Trophoblast cell (in vitro differentiated cells and primary cell): ENCODE measurements around the gene DDX42.

Experiments used
- DNase-seq, 2 donors: peaks; one replicate each; pipeline ENCODE4 v3.0.0-alpha.2; 2016
- H2AFZ ChIP-seq: 2 replicates; pipeline ENCODE4 v1.6.1; 2013; ENCODE audit warnings: low read length, moderate library complexity, mild to moderate bottlenecking; ENCODE audit not compliant: insufficient read depth, poor library complexity
- H2AK5ac ChIP-seq: 2 replicates; pipeline ENCODE4 v1.6.1; 2013; ENCODE audit warnings: mild to moderate bottlenecking, low read length
- H2BK120ac ChIP-seq: 2 replicates; pipeline ENCODE4 v1.6.1; 2013; ENCODE audit warnings: low read length, mild to moderate bottlenecking, moderate library complexity; ENCODE audit not compliant: insufficient read depth, poor library complexity
- H2BK12ac ChIP-seq: 2 replicates; pipeline ENCODE4 v1.6.1; 2013; ENCODE audit warnings: mild to moderate bottlenecking, low read length, moderate library complexity
- H2BK5ac ChIP-seq: 2 replicates; pipeline ENCODE4 v1.6.1; 2013; ENCODE audit warnings: low read length, low read depth, moderate library complexity, mild to moderate bottlenecking; ENCODE audit not compliant: poor library complexity
- H3K14ac ChIP-seq: 2 replicates; pipeline ENCODE4 v1.6.1; 2013; ENCODE audit warnings: mild to moderate bottlenecking, low read length
- H3K18ac ChIP-seq: 2 replicates; pipeline ENCODE4 v1.6.1; 2013; ENCODE audit warnings: mild to moderate bottlenecking, low read length
- H3K23ac ChIP-seq: 2 replicates; pipeline ENCODE4 v1.6.1; 2013; ENCODE audit warnings: low read length
- H3K27ac ChIP-seq: 2 replicates; pipeline ENCODE4 v1.5.1; 2013; ENCODE audit warnings: low read depth, mild to moderate bottlenecking, inconsistent platforms, low read length, moderate library complexity
- H3K27me3 ChIP-seq: 2 replicates; pipeline ENCODE4 v1.6.1; 2013; ENCODE audit warnings: inconsistent platforms, mild to moderate bottlenecking, low read length, moderate library complexity; ENCODE audit not compliant: insufficient read depth
- H3K36me3 ChIP-seq, 2 experiments: 1 replicate in 1 of 2; 2 replicates in 1 of 2; pipeline ENCODE4 v1.6.1; 2013; ENCODE audit warnings: low read length in 2 of 2, mild to moderate bottlenecking in 2 of 2, moderate library complexity in 1 of 2; ENCODE audit not compliant: insufficient read depth in 2 of 2, control insufficient read depth in 1 of 2
- H3K4ac ChIP-seq: 2 replicates; pipeline ENCODE4 v1.6.1; 2013; ENCODE audit warnings: low read depth, mild to moderate bottlenecking, low read length, moderate library complexity
- H3K4me1 ChIP-seq, 2 experiments: 1 replicate in 1 of 2; 2 replicates in 1 of 2; pipeline ENCODE4 v1.6.1; 2013; ENCODE audit warnings: low read length in 2 of 2, mild to moderate bottlenecking in 2 of 2, moderate library complexity in 1 of 2; ENCODE audit not compliant: insufficient read depth in 2 of 2, control insufficient read depth in 1 of 2
- H3K4me2 ChIP-seq: 2 replicates; pipeline ENCODE4 v1.6.1; 2013; ENCODE audit warnings: inconsistent platforms, mild to moderate bottlenecking, low read length, moderate library complexity
- H3K4me3 ChIP-seq: 2 replicates; pipeline ENCODE4 v1.5.1; 2013; ENCODE audit warnings: mild to moderate bottlenecking, low read depth, low read length, inconsistent platforms
- H3K79me1 ChIP-seq: one replicate; pipeline ENCODE4 v1.6.1; 2013; ENCODE audit warnings: low read length
- H3K79me2 ChIP-seq: 2 replicates; pipeline ENCODE4 v1.6.1; 2013; ENCODE audit warnings: low read length, mild to moderate bottlenecking; ENCODE audit not compliant: control insufficient read depth, insufficient read depth, poor library complexity
- H3K9ac ChIP-seq: 2 replicates; pipeline ENCODE4 v1.6.1; 2013; ENCODE audit warnings: mild to moderate bottlenecking, low read length
- H3K9me3 ChIP-seq: 2 replicates; pipeline ENCODE4 v1.6.1; 2013; ENCODE audit warnings: low read depth, mild to moderate bottlenecking, control low read depth, inconsistent platforms, low read length; ENCODE audit not compliant: insufficient read depth
- H4K12ac ChIP-seq: 2 replicates; pipeline ENCODE4 v1.6.1; 2013; ENCODE audit warnings: low read depth, mild to moderate bottlenecking, low read length, moderate library complexity
- H4K8ac ChIP-seq: 2 replicates; pipeline ENCODE4 v1.6.1; 2013; ENCODE audit warnings: low read depth, mild to moderate bottlenecking, low read length, moderate library complexity
- H4K91ac ChIP-seq: one replicate; pipeline ENCODE4 v1.6.1; 2013; ENCODE audit warnings: low read depth, mild to moderate bottlenecking, low read length, moderate library complexity
- WGBS: extraction: QIAGEN DNeasy Blood & Tissue Kit; methylation state at CpG from one replicate; pipeline ENCODE4 v1.1.7; 2013; ENCODE audit warnings: missing lambda C conversion rate; ENCODE audit not compliant: insufficient read length, insufficient coverage; ENCODE audit errors: extremely low coverage; 5-methylcytosine and 5-hydroxymethylcytosine counted together

DDX42 gene

GRCh38 chr17:63809970-63810369 lies 36.0 kb downstream of the DDX42 start:
- Histone ChIP-seq H2AFZ (no peak overlapping the region), H2BK120ac (no peak overlapping the region), H3K36me3 (peaks cover 36 to 59% of the 10 kb centered on the region in 2 experiments), H3K23ac (no peak overlapping the region), H3K79me1 (no peaks in the 10 kb centered on the region), H2BK12ac (no peak overlapping the region), H2AK5ac (no peak overlapping the region), H4K91ac (no peak overlapping the region), H3K27ac (no peak overlapping the region), H3K4me1 (no peaks in the 10 kb centered on the region), H3K14ac (no peak overlapping the region), H3K9ac (no peak overlapping the region), H3K9me3 (no peaks in the 10 kb centered on the region), H3K4me2 (no peak overlapping the region), H4K8ac (no peak overlapping the region), H4K12ac (no peak overlapping the region), H3K18ac (no peak overlapping the region), H3K79me2 (no peaks in the 10 kb centered on the region), H2BK5ac (no peak overlapping the region), H3K27me3 (no peaks in the 10 kb centered on the region), H3K4ac (no peak overlapping the region), H3K4me3 (no peak overlapping the region)
- DNase-seq, result no peak
- WGBS, result no CpG with 5 or more reads among the region's 9 CpGs

- H3K4me1 ChIP-seq, result no peaks in the 10 kb centered on the region
- no peak overlapping the region for H4K12ac ChIP-seq
- H3K36me3 ChIP-seq, result peaks cover 54 to 87% of the 10 kb centered on the region in 2 experiments
- no peak overlapping the region for H3K4me2 ChIP-seq
- no peak overlapping the region for H2AFZ ChIP-seq
- H3K79me1 ChIP-seq, result no peaks in the 10 kb centered on the region
- no peaks in the 10 kb centered on the region for H3K27me3 ChIP-seq
- H3K4ac ChIP-seq, result no peak overlapping the region
- no peak overlapping the region for H3K9ac ChIP-seq
- H2AK5ac ChIP-seq, result no peak overlapping the region
- H2BK12ac ChIP-seq, result no peak overlapping the region
- H3K14ac ChIP-seq, result no peak overlapping the region
- no peak overlapping the region for H4K91ac ChIP-seq
- H2BK120ac ChIP-seq, result no peak overlapping the region
- DNase-seq, result no peak
- H3K18ac ChIP-seq, result no peak overlapping the region
- no peak overlapping the region for H3K27ac ChIP-seq
- no peak overlapping the region for H4K8ac ChIP-seq
- no peak overlapping the region for H3K23ac ChIP-seq
- no peak overlapping the region for H2BK5ac ChIP-seq
- H3K4me3 ChIP-seq, result no peak overlapping the region
- WGBS, result no CpG with 5 or more reads among the region's 2 CpGs
- H3K9me3 ChIP-seq, result no peaks in the 10 kb centered on the region
- no peaks in the 10 kb centered on the region for H3K79me2 ChIP-seq
These were observed 42.2 kb downstream of the DDX42 start for GRCh38 chr17:63816123-63816522.

DNA sequence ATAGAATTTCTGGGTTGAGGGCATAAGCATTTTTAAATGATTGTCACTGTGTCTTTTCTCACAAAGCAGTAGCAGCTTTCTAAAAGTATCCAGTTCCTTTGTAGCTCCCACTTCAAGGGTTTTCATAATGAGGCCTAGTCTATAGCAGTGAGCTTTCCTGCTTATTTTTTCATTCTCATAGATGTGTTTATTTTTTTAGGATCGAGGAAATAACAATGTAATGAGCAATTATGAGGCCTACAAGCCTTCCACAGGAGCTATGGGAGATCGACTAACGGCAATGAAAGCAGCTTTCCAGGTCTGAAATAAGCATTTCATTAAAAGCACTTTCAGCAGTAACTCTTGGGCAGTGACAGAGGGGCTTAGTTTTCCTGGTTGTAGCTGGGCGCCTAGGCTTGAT lies 42.7 kb downstream of the DDX42 start:
- WGBS, result no CpG with 5 or more reads among the region's 4 CpGs
- DNase-seq, result no peak

GRCh38 chr17:63817736-63818385 lies 43.9 kb downstream of the DDX42 start:
- Histone ChIP-seq H3K27ac (no peak overlapping the region), H3K36me3 (peaks cover 58 to 87% of the 10 kb centered on the region in 2 experiments), H2BK120ac (no peak overlapping the region), H4K8ac (no peak overlapping the region), H3K4ac (no peak overlapping the region), H2AFZ (no peak overlapping the region), H3K4me3 (no peak overlapping the region), H3K4me2 (no peak overlapping the region), H3K23ac (no peak overlapping the region), H3K9me3 (no peaks in the 10 kb centered on the region), H3K79me2 (no peaks in the 10 kb centered on the region), H3K4me1 (no peaks in the 10 kb centered on the region), H3K79me1 (no peaks in the 10 kb centered on the region), H3K27me3 (no peaks in the 10 kb centered on the region), H4K91ac (no peak overlapping the region), H3K18ac (no peak overlapping the region), H2AK5ac (no peak overlapping the region), H4K12ac (peak overlapping the region; percentile 9), H2BK5ac (no peak overlapping the region), H3K14ac (no peak overlapping the region), H2BK12ac (no peak overlapping the region), H3K9ac (no peak overlapping the region)
- no CpG with 5 or more reads among the region's 27 CpGs for WGBS
- no peak for DNase-seq

More for the DNA sequence above, 42.7 kb downstream of the DDX42 start:
- H3K9ac ChIP-seq, result no peak overlapping the region
- H4K12ac ChIP-seq, result no peak overlapping the region
- H2AFZ ChIP-seq, result no peak overlapping the region
- no peak overlapping the region for H4K91ac ChIP-seq
- H3K4me2 ChIP-seq, result no peak overlapping the region
- H3K27ac ChIP-seq, result no peak overlapping the region
- no peaks in the 10 kb centered on the region for H3K4me1 ChIP-seq
- H2BK5ac ChIP-seq, result no peak overlapping the region
- no peaks in the 10 kb centered on the region for H3K79me2 ChIP-seq
- no peak overlapping the region for H3K4me3 ChIP-seq
- no peak overlapping the region for H3K18ac ChIP-seq
- no peak overlapping the region for H2BK120ac ChIP-seq
- H3K23ac ChIP-seq, result no peak overlapping the region
- H3K4ac ChIP-seq, result no peak overlapping the region
- H2BK12ac ChIP-seq, result no peak overlapping the region
- H3K36me3 ChIP-seq, result peaks cover 59 to 87% of the 10 kb centered on the region in 2 experiments
- no peak overlapping the region for H3K14ac ChIP-seq
- H3K9me3 ChIP-seq, result no peaks in the 10 kb centered on the region
- no peak overlapping the region for H2AK5ac ChIP-seq
- no peaks in the 10 kb centered on the region for H3K27me3 ChIP-seq
- H3K79me1 ChIP-seq, result no peaks in the 10 kb centered on the region
- no peak overlapping the region for H4K8ac ChIP-seq
